SKM-1 treated with dmso at 0.1 percent for 144 hours (cell line): ENCODE data around the gene STXBP6.
"Not testable (repeated sequence)": the region's sequence is repeated elsewhere in the genome, so short reads cannot be mapped to it uniquely, and the experiment has no call there.

Experiments used
- DNase-seq: peaks from one replicate; lab custom pipeline; 2025; ENCODE audit not compliant: unreplicated experiment; lab: John Stamatoyannopoulos, UW

The STXBP6 gene

DNA sequence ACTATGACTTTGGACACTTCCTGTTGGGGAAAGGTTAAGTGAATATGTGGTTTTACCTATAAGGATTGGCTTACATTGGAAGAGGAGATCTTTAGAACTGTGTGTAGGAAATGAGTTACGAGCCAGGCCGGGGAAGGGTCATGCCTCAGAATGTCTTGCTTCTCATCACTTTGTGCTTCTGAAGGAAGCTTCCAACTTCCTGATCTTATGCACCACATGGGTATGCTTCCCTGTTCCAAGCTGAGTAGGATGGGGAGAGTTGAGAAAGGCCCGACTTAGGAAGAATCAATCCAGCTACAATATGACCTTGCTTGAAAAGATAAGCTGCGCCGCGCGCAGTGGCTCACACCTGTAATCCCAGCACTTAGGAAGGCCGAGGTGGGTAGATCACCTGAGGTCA, 59.9 kb downstream of the STXBP6 start:
- no peak for DNase-seq

DNA sequence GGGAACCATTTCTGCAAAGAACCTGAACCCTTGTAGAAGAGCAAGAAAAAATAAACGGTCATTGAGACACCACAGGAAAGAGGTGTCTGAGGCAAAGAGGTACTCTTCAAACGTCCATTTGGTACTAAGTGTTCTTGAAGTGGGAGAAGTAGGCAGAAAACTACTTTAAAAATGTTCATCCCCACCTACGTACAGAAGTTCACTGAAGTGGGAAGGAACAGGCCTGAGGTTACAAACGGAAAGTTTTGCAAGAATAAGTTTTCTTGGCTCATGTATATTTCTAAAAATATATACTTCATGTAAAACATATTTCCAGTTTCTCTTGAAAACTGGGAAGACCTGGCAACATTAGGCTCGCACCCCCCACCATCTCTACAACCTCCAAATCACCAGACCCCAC, 61.2 kb downstream of the STXBP6 start:
- DNase-seq = peak; percentile 4

DNA sequence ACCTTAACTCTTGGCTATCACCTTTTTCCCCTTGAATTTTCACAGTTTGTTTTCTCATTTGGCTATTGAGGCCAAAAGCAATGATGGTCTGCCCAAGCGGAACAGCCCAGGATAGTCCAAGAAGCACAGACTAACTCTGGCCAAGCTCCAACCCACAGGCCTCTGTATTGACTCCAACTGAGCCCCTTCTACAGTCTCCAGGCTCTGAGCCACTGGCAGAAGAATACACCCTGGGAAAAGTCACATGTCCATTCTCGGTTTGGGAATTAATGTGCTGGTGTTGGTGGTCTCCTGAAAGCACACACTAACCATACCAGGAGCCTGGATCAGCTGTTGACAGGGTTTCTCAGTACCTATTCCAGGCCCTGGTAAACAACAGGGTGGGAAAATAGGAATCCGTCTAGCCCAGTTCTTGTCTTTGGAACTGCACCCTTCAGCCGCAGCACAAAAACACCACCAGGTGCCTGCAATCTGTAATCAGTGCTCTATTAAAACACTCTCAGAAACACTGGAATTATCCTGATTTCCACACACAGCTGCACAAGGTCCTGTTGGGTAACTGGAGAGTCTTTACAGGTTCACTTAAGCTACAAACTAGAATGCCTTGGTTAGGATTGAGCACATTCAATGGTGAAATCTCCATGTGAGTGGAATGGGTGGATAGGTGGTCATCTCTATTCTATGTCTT, 63.6 kb downstream of the STXBP6 start:
- DNase-seq = no peak

GRCh38 chr14:24984846-24985589, 64.9 kb downstream of the STXBP6 start:
- no peak for DNase-seq

GRCh38 chr14:24982472-24983155, 67.3 kb downstream of the STXBP6 start:
- no peak for DNase-seq

DNA sequence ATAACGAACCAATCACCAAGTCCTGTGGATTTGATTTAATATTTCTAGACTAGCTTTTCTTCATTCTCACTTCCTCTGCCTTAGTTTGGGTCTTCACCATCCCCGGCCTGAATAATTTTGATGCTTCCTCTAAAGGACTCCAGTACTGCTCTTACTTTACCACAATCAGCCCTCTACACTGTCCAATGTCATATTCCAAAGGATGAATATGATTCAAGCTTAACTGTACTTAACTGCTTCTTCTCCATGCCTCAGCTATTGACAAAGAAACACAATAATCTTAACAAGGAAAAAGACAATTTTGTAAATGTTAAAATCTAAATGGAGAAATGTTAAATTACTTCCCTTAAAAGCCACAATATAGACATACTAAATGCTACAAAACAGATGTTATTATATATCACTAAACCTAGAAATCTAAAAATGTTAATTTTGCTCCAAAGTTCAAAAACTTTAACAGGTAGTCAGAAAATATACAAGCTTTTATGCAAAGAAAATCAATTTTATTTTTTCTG, 70.2 kb downstream of the STXBP6 start:
- DNase-seq = no peak

GRCh38 chr14:24978862-24979724, 70.9 kb downstream of the STXBP6 start:
- no peak for DNase-seq

DNA sequence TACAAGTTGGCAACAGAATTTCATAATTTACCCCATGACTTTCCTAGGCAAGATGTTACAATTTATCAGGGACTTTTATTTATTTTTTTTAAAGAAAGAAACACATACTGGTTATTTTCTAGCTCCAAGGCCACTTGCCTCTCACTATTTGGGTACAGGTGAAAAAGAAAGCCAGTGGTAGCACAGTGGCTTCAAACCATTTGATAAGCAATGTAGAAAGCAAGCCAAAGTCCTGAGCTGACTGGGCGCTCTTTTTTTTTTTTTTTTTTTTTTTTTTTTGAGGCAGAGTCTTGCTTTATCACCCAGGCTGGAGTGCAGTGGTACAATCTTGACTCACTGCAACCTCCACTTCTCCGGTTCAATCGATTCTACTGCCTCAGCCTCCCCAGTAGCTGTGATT, 73.3 kb downstream of the STXBP6 start:
- DNase-seq = no peak

DNA sequence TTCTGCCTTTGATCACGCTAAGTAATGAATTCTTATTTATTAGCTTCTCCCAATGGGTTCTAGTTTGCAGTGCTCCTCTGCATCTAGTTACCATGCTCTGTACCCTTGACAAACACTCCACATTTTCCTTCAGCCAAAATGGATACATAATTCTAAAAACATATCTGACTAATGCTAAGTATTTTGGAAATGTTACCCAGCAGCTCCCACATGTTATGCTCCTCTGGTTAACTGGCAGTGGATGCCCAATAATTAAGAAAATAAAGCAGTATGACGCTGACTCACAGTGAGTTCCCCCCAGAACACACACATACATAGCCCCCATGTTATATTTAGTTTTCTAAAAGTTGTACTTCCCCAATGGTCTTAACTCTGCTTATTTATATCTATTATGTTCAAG, 74.6 kb downstream of the STXBP6 start:
- no peak for DNase-seq

DNA sequence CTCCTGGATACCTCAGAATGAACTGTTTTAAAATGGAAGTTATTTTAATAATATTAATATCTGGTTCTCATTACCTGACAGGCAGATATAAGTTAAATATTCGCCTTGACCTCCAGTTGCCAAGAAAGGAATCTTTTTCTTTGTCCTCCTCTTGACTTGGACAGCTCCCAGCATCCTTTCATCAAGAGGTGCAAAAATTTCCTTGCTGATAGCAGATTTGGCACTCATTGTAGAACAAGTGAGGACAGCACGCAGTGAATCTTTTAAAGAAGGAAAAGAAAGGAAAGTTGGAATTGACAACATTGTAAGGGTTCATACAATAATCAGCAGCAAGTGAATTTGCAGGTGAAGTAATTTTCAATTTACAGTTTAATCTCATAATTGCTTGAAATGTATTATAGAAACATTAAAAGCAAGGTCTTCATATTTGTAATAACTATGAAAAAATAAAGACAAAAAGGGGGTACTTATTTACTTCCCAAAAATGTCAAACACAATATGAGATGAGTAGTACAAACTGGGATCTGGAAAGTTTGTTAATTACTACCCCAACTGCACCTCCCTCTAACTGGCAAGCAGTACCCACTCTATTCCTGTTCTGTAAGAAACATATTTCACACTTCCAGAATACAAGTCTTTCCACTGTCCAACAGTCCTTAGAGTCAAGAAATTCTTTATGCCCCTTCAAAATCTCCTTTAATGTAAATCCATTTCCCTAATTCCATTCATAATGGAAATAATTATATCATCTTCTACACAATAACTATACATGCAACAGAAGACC, 75.2 kb downstream of the STXBP6 start:
- DNase-seq = no peak

DNA sequence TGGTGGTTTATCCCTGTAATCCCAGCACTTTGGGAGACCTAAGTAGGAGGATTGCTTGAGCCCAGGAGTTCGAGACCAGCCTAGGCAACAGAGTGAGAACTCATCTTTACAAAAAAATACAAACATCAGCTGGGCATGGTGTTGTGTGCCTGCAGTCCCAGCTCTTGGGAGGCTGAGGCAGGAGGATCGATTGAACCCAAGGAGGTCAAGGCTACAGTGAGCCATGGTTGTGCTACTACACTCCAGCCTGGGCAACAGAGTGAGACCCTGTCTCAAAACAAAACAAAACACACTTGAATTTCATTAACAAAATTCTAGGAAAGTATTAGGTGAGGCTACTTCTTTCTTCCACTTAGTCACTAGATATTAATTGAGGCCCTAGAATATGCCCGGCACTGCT, 77.1 kb downstream of the STXBP6 start:
- no peak for DNase-seq

DNA sequence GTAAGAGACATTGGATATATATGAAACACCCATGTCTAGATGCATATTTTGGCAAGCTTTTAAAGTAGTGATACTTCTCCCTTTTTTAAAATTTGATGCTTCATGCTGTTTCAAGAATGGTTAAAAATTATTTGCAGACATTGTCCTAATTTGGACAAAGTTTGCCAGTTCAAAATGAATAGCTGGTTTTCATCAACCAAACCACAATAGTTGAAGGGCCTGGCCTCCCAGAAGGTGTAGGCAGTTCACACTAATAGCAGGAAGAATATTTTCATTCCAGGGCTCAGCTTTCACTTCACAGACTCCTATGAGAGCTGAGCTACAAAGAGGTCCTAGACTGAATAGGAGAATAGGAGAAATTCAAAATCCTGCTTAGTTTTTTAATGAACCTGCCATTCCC, 78.7 kb downstream of the STXBP6 start:
- DNase-seq = no peak

- no peak for DNase-seq
Observed at GRCh38 chr14:24966579-24966964, 83.4 kb downstream of the STXBP6 start.

DNA sequence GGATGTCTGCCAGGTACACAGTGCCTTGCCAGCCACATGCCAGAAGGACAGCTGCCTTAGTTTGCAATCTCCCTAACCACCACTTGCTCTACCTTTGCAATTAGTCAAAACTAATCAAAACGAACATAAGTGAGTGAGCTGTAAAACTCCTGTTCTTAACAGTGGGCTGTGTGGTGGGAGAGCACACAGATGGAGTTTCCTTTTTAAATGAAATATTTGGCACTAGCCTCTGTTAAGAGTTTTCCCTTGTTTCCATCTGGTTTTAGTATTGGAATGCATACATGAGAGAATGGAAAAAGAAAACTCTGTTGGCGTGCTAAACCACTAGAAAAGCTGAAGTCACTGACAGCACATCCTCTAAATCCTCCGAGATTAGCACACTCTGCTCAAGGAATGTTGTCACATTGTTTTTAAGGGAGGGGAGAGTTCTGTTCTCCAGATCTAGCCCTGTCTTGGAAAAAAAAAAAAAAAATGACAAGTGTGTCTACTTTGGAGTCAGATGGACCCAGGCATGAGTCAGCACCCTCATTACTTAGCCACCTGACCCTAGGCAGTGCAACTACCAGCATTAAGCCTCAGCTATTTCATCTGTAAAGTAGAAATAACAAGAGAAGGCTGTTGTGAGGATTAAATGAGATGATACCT, 83.9 kb downstream of the STXBP6 start:
- no peak for DNase-seq

DNA sequence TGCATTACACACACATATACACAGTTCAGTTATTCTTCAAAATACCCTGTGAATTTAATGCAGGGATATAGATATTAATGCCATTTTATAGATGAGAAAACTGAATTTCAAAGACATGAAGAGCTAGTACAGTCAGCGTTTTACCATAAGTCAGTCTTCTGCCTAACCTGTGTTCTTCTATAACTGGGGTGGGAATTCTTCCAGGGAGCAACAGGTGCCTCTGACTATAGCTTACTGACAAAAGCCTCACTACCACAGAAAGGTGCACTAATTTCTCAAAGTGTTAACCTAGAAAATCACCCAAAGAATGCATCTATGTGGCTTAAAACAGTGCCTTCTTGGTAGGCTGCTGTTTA, 84.4 kb downstream of the STXBP6 start:
- no peak for DNase-seq

DNA sequence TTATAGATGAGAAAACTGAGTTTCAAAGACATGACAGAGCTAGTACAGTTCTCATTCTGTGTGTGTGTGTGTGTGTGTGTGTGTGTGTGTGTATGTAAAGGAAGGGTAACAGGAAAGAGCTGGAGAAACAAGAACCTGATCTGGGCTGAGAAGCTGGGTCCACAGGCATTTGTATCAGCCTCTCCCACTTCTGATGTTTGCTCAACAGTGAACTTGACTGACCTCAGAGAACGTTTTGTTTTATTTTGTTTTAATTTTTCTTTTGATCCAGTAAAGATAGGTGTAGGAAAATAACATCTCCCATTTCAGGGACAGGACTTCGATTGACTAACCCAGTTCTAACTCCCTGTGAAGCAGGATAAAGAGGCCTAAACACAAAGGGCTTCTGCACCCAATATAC, 85.4 kb downstream of the STXBP6 start:
- no peak for DNase-seq

- DNase-seq = no peak
Observed at GRCh38 chr14:24964048-24964447, 85.9 kb downstream of the STXBP6 start.

GRCh38 chr14:24962118-24962517, 87.8 kb downstream of the STXBP6 start:
- not testable (repeated sequence) for DNase-seq

DNA sequence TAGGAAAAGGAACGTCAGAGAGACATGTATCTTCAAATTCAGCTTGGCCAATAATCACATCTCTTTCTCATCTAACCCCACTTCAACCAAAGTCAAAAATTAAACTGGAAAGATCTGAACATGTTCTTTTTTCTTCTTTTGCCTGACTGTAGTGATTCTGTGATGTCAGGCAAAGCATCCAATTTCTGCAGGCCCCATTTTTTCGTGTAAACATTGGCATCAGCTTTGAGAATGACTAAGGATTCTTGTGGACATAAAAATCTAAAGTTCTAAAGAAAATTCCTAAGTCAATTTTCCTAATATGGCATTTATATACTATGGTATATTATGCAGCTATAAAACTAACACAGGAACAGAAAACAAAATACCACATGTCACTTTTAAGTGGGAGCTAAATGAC, 89.1 kb downstream of the STXBP6 start:
- no peak for DNase-seq

- no peak for DNase-seq
Observed at GRCh38 chr14:24959791-24960331, 90.1 kb downstream of the STXBP6 start.
